GM12875 (cell line): ENCODE measurements around the gene C7.
"Not testable (repeated sequence)": the region's sequence is repeated elsewhere in the genome, so short reads cannot be mapped to it uniquely, and the experiment has no call there.

Experiments
- H3K4me3 ChIP-seq: one replicate; pipeline ENCODE4 v1.5.1; 2011; ENCODE audit warnings: low read depth, low read length, control low read depth
- CTCF ChIP-seq: IDR thresholded peaks from 2 replicates; pipeline ENCODE4 v1.5.1; 2011; ENCODE audit warnings: low read depth, mild to moderate bottlenecking, control low read depth, inconsistent platforms, low read length, moderate library complexity, borderline replicate concordance; ENCODE audit not compliant: insufficient read depth

Gene C7

GRCh38 chr5:40909264-40909663, at the start of gene C7:
C7 (plus strand) TSS chr5:40909497; CDS start chr5:40909611, 114 bp downstream.
- no peak within 1 kb of the TSS for H3K4me3 ChIP-seq
- no peak for TF ChIP-seq CTCF

- no peak for TF ChIP-seq CTCF
- H3K4me3 ChIP-seq: no peak overlapping the region
Measured at GRCh38 chr5:40860711-40861110, 48.6 kb upstream of the C7 start.

- not testable (repeated sequence) for H3K4me3 ChIP-seq
Measured at GRCh38 chr5:40865004-40865403, 44.3 kb upstream of the C7 start.

- no peak overlapping the region for H3K4me3 ChIP-seq
- TF ChIP-seq CTCF: no peak
Measured at GRCh38 chr5:40866844-40867243, 42.5 kb upstream of the C7 start.

GRCh38 chr5:40869384-40869783, 39.9 kb upstream of the C7 start:
- no peak overlapping the region for H3K4me3 ChIP-seq
- no peak for TF ChIP-seq CTCF

GRCh38 chr5:40871177-40871576, 38.1 kb upstream of the C7 start:
- H3K4me3 ChIP-seq: no peak overlapping the region
- no peak for TF ChIP-seq CTCF

- H3K4me3 ChIP-seq: not testable (repeated sequence)
Measured at GRCh38 chr5:40872253-40872652, 37.0 kb upstream of the C7 start.

- no peak for TF ChIP-seq CTCF
- H3K4me3 ChIP-seq: no peak overlapping the region
Measured at GRCh38 chr5:40873286-40873880, 35.9 kb upstream of the C7 start.
